ENCODE results near the gene EP400.

EP400 gene

DNA sequence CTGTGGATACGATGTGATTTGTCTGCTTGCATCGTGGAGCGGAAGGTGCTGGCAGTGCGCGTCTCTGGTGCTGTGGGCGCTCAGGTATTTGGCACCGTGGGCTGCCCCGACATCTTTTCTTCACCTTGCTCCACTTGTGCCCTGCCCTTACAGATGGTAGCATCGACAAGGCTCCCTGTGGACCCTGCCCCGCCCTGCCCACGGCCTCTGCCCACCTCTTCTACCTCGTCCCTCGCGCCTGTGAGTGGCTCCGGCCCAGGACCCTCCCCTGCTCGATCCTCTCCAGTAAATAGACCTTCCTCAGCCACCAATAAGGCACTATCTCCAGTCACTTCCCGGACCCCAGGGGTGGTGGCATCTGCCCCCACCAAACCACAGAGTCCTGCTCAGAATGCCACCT is 36.6 kb downstream of the EP400 start:
- DNase-seq (ENCODE audit: extremely low spot score): no peak
- TF ChIP-seq, protein P1, sequence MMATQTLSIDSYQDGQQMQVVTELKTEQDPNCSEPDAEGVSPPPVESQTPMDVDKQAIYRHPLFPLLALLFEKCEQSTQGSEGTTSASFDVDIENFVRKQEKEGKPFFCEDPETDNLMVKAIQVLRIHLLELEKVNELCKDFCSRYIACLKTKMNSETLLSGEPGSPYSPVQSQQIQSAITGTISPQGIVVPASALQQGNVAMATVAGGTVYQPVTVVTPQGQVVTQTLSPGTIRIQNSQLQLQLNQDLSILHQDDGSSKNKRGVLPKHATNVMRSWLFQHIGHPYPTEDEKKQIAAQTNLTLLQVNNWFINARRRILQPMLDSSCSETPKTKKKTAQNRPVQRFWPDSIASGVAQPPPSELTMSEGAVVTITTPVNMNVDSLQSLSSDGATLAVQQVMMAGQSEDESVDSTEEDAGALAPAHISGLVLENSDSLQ (IDR thresholded peaks at IDR 0.05): no peak
- TF ChIP-seq ARNT (IDR thresholded peaks at IDR 0.05): no peak
- no peak for TF ChIP-seq NFRKB (IDR thresholded peaks at IDR 0.05)
- TF ChIP-seq FOXM1 (IDR thresholded peaks at IDR 0.05; ENCODE audit: borderline replicate concordance): no peak
- TF ChIP-seq SUZ12 (IDR thresholded peaks at IDR 0.05): no peak
- TF ChIP-seq HDGF (IDR thresholded peaks at IDR 0.05; ENCODE audit: borderline replicate concordance): no peak
- no peak for TF ChIP-seq TARDBP (IDR thresholded peaks at IDR 0.05)
- TF ChIP-seq FOXK2 (IDR thresholded peaks at IDR 0.05): no peak
- TF ChIP-seq LEF1 (IDR thresholded peaks at IDR 0.05; ENCODE audit: borderline replicate concordance): no peak
- TF ChIP-seq FOXA1 (IDR thresholded peaks at IDR 0.05): no peak
- CTCF ChIA-PET: no interaction called here
- POLR2A ChIA-PET: no interaction called here

DNA sequence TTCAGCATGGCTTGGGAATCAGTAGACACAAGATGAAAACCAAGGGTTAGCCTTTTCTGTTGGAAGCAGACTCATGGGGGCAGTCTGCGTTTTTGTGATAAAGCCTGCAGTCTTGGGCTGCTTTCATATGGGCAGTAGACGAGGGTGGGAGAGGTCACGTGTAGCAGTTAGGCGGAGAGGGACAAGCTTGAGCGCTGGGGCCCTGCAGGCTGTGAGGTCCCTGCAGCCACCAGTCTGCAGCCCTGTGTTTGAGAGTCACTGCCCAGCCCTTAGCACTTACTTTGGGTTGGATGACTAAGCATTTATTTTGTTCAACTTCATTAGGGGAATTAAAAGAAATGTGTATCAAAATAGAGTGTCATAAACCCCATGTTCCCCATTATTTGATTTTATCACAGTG is 37.2 kb downstream of the EP400 start:
- ChIA-PET POLR2A (no interaction called here), CTCF (no interaction called here)
- TF ChIP-seq SUZ12 (IDR thresholded peaks at IDR 0.05) (no peak), FOXM1 (IDR thresholded peaks at IDR 0.05; ENCODE audit: borderline replicate concordance) (no peak), L3MBTL2 (conservative IDR thresholded peaks at IDR 0.05) (no peak), ARNT (IDR thresholded peaks at IDR 0.05) (no peak), FOXK2 (IDR thresholded peaks at IDR 0.05) (no peak), LEF1 (IDR thresholded peaks at IDR 0.05; ENCODE audit: borderline replicate concordance) (no peak), NFRKB (IDR thresholded peaks at IDR 0.05) (no peak), TARDBP (IDR thresholded peaks at IDR 0.05) (no peak), FOXA1 (IDR thresholded peaks at IDR 0.05) (no peak), BHLHE40 (IDR thresholded peaks at IDR 0.05; ENCODE audit: borderline replicate concordance) (no peak), CTBP1 (IDR thresholded peaks at IDR 0.05; ENCODE audit: borderline replicate concordance) (no peak), ZNF384 (IDR thresholded peaks at IDR 0.05) (no peak), ELF4 (IDR thresholded peaks at IDR 0.05) (no peak)
- TF ChIP-seq, protein P1 (IDR thresholded peaks at IDR 0.05): no peak
- no peak for DNase-seq (ENCODE audit: extremely low spot score)

GRCh38 chr12:131987552-131987951 is 37.8 kb downstream of the EP400 start:
- DNase-seq (ENCODE audit: extremely low spot score): no peak
- no peak for TF ChIP-seq LEF1 (IDR thresholded peaks at IDR 0.05; ENCODE audit: borderline replicate concordance)
- no peak for TF ChIP-seq CTBP1 (IDR thresholded peaks at IDR 0.05; ENCODE audit: borderline replicate concordance)
- TF ChIP-seq ELF4 (IDR thresholded peaks at IDR 0.05): no peak
- no peak for TF ChIP-seq HDGF (IDR thresholded peaks at IDR 0.05; ENCODE audit: borderline replicate concordance)
- TF ChIP-seq FOXA1 (IDR thresholded peaks at IDR 0.05): no peak
- TF ChIP-seq BHLHE40 (IDR thresholded peaks at IDR 0.05; ENCODE audit: borderline replicate concordance): no peak
- TF ChIP-seq L3MBTL2 (conservative IDR thresholded peaks at IDR 0.05): no peak
- no peak for TF ChIP-seq ZNF384 (IDR thresholded peaks at IDR 0.05)
- TF ChIP-seq SP1 (IDR thresholded peaks at IDR 0.05): no peak
- no peak for TF ChIP-seq FOXM1 (IDR thresholded peaks at IDR 0.05; ENCODE audit: borderline replicate concordance)
- TF ChIP-seq ARNT (IDR thresholded peaks at IDR 0.05): no peak
- ChIA-PET POLR2A (no interaction called here), CTCF (no interaction called here)

DNA sequence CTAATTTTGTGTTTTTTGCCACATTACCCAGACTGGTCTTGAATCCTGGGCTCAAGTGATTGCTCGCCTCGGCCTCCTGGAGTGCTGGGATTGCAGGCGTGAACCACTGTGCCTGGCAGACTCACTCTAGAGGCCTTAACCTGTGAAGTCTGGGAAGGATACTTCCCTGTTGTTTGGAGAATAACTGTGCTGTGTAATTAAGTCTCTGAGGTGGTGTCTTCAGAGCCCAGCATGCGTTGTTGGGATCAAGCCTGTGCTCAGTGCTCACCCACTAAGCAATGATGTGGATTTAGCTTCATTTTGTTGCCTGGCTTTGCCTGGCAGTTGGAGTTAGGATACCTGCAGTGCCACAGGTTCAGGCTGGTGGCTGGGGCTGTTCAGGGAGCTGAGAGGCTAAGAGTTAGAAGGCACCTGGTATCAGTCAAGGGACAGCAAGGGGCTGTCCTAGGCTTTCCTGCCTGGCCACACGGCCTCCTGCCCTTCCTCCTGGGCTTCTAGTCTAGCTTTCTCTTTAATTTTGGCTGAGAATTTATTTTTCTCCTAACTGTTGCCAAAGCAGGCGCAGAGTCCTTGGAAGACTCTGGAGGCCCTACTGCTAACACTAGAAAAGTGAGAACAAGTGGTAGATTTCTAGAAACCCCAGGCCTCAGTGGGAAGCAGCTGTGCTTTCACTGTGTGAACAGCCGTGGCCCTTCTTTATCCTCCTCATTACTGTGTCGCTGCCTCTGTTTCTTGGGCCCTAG is 38.5 kb downstream of the EP400 start:
- POLR2A ChIA-PET: no interaction called here
- CTCF ChIA-PET: no interaction called here
- no peak for TF ChIP-seq TARDBP (IDR thresholded peaks at IDR 0.05)
- TF ChIP-seq ZNF384 (IDR thresholded peaks at IDR 0.05): no peak
- no peak for TF ChIP-seq SP1 (IDR thresholded peaks at IDR 0.05)
- TF ChIP-seq ELF4 (IDR thresholded peaks at IDR 0.05): no peak
- TF ChIP-seq HDGF (IDR thresholded peaks at IDR 0.05; ENCODE audit: borderline replicate concordance): no peak
- TF ChIP-seq CTBP1 (IDR thresholded peaks at IDR 0.05; ENCODE audit: borderline replicate concordance): no peak
- TF ChIP-seq, protein P1 (IDR thresholded peaks at IDR 0.05): no peak
- no peak for TF ChIP-seq FOXM1 (IDR thresholded peaks at IDR 0.05; ENCODE audit: borderline replicate concordance)
- DNase-seq (ENCODE audit: extremely low spot score): no peak

DNA sequence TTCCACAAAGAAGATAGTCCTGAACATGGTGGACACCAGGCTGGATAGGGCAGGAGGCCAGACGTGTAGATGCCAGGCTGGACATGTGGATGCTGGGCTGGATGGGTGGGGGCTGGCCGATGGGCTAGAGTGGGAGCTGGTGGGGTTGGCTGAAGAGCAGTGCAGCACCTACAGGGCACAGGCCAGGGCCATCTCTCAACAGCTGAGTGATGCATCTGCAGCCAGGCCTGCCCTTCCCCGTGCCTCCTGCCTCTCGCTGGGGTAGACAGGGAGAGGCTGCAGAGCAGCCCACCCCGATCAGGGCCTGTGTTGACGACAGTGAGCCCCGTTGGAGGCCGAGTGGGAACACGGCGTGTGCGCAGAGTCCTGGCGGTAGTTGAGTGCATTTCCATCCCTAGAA is 39.3 kb downstream of the EP400 start:
- ChIA-PET POLR2A (no interaction called here), CTCF (no interaction called here)
- TF ChIP-seq BHLHE40 (IDR thresholded peaks at IDR 0.05; ENCODE audit: borderline replicate concordance) (no peak), CTBP1 (IDR thresholded peaks at IDR 0.05; ENCODE audit: borderline replicate concordance) (no peak), FOXA1 (IDR thresholded peaks at IDR 0.05) (no peak), SUZ12 (IDR thresholded peaks at IDR 0.05) (no peak), FOXK2 (IDR thresholded peaks at IDR 0.05) (no peak), TARDBP (IDR thresholded peaks at IDR 0.05) (no peak), LEF1 (IDR thresholded peaks at IDR 0.05; ENCODE audit: borderline replicate concordance) (no peak), SP1 (IDR thresholded peaks at IDR 0.05) (no peak), NFRKB (IDR thresholded peaks at IDR 0.05) (no peak)
- TF ChIP-seq, protein P1 (IDR thresholded peaks at IDR 0.05): no peak
- no peak for DNase-seq (ENCODE audit: extremely low spot score)
